ELR (cell line): Measurements from ENCODE around the gene SPTBN1.

Experiments used
- DNase-seq: peaks from one replicate; pipeline ENCODE4 v3.0.0-alpha.2; 2015; ENCODE audit warnings: low read depth

SPTBN1 gene

GRCh38 chr2:54574107-54574859 lies 118.2 kb downstream of the SPTBN1 start:
- peak; percentile 30 for DNase-seq

GRCh38 chr2:54574860-54575247 lies 118.7 kb downstream of the SPTBN1 start:
- DNase-seq, result no peak

- DNase-seq, result peak; percentile 40
Measured at GRCh38 chr2:54575379-54575888, 119.3 kb downstream of the SPTBN1 start.

GRCh38 chr2:54577035-54577434 lies 120.9 kb downstream of the SPTBN1 start:
- no peak for DNase-seq

- DNase-seq, result no peak
Measured at GRCh38 chr2:54577944-54578647, 122.0 kb downstream of the SPTBN1 start.

- DNase-seq, result no peak
Measured at GRCh38 chr2:54578648-54579045, 122.5 kb downstream of the SPTBN1 start.

- DNase-seq, result no peak
Measured at GRCh38 chr2:54579061-54579681, 123.0 kb downstream of the SPTBN1 start.

- DNase-seq, result no peak
Measured at GRCh38 chr2:54579682-54580620, 123.8 kb downstream of the SPTBN1 start.

- DNase-seq, result no peak
Measured at GRCh38 chr2:54581326-54582039, 125.4 kb downstream of the SPTBN1 start.

- DNase-seq, result no peak
Measured at GRCh38 chr2:54582987-54583386, 126.9 kb downstream of the SPTBN1 start.

GRCh38 chr2:54584598-54584997 lies 128.5 kb downstream of the SPTBN1 start:
- DNase-seq, result no peak

GRCh38 chr2:54585136-54585733 lies 129.1 kb downstream of the SPTBN1 start:
- DNase-seq, result no peak

GRCh38 chr2:54586062-54586461 lies 129.9 kb downstream of the SPTBN1 start:
- DNase-seq, result no peak

- DNase-seq, result no peak
Measured at GRCh38 chr2:54586494-54586893, 130.4 kb downstream of the SPTBN1 start.

- no peak for DNase-seq
Measured at GRCh38 chr2:54587171-54588016, 131.3 kb downstream of the SPTBN1 start.

- peak; percentile 15 for DNase-seq
Measured at GRCh38 chr2:54588244-54588899, 132.2 kb downstream of the SPTBN1 start.

GRCh38 chr2:54589038-54589339 lies 132.9 kb downstream of the SPTBN1 start:
- DNase-seq, result no peak

GRCh38 chr2:54589340-54590215 lies 133.5 kb downstream of the SPTBN1 start:
- DNase-seq, result peak; percentile 62
